H9 (cell line): Measurements from ENCODE around the gene AKAP17A. TPM values are rescaled to one million over a fixed set of nuclear protein-coding genes. Genes with fewer than 3 reads are reported as not detected.

ENCODE experiments used
- DNase-seq: peaks from one replicate; pipeline ENCODE4 v3.0.0-alpha.2; 2017
- H2AFZ ChIP-seq: one replicate; pipeline ENCODE4 v1.6.1; 2013; ENCODE audit warnings: mild to moderate bottlenecking, low read length, control low read depth, moderate library complexity
- H2AK5ac ChIP-seq: 2 replicates; pipeline ENCODE4 v1.6.1; 2013; ENCODE audit warnings: low read length, control low read depth, mixed read lengths; ENCODE audit not compliant: insufficient read length
- H2BK120ac ChIP-seq: one replicate; pipeline ENCODE4 v1.6.1; 2013; ENCODE audit warnings: low read depth, mild to moderate bottlenecking, low read length, control low read depth, inconsistent platforms; ENCODE audit not compliant: poor library complexity, severe bottlenecking
- H2BK12ac ChIP-seq: 2 replicates; pipeline ENCODE4 v1.6.1; 2013; ENCODE audit warnings: low read length, control low read depth, mixed read lengths, low read depth; ENCODE audit not compliant: insufficient read length
- H2BK15ac ChIP-seq: 2 replicates; pipeline ENCODE4 v1.6.1; 2013; ENCODE audit warnings: low read depth, low read length, control low read depth
- H2BK20ac ChIP-seq: one replicate; pipeline ENCODE4 v1.6.1; 2013; ENCODE audit warnings: low read depth, mild to moderate bottlenecking, low read length, control low read depth, inconsistent platforms; ENCODE audit not compliant: poor library complexity, severe bottlenecking
- H2BK5ac ChIP-seq: 2 replicates; pipeline ENCODE4 v1.6.1; 2013; ENCODE audit warnings: low read length, control low read depth, mixed read lengths; ENCODE audit not compliant: insufficient read length
- H3K14ac ChIP-seq: 2 replicates; pipeline ENCODE4 v1.6.1; 2013; ENCODE audit warnings: low read length, control low read depth; ENCODE audit not compliant: insufficient read depth
- H3K18ac ChIP-seq: 2 replicates; pipeline ENCODE4 v1.6.1; 2013; ENCODE audit warnings: low read depth, mild to moderate bottlenecking, mixed read lengths, low read length, control low read depth; ENCODE audit not compliant: insufficient read length
- H3K23ac ChIP-seq: 2 replicates; pipeline ENCODE4 v1.6.1; 2013; ENCODE audit warnings: low read length, control low read depth, mixed read lengths, low read depth; ENCODE audit not compliant: insufficient read length
- H3K23me2 ChIP-seq: 2 replicates; pipeline ENCODE4 v1.6.1; 2013; ENCODE audit warnings: low read depth, mild to moderate bottlenecking, mixed read lengths, low read length, control low read depth; ENCODE audit not compliant: insufficient read length, poor library complexity, severe bottlenecking
- H3K27ac ChIP-seq: 2 replicates; pipeline ENCODE4 v1.5.1; 2013; ENCODE audit warnings: low read length, control low read depth, mixed read lengths, low read depth; ENCODE audit not compliant: insufficient read length
- H3K27me3 ChIP-seq: 2 replicates; pipeline ENCODE4 v1.6.1; 2013; ENCODE audit warnings: low read length, control low read depth, inconsistent platforms; ENCODE audit not compliant: insufficient read depth
- H3K4ac ChIP-seq: 2 replicates; pipeline ENCODE4 v1.6.1; 2013; ENCODE audit warnings: low read depth, mild to moderate bottlenecking, control low read depth, inconsistent platforms, low read length, moderate library complexity
- H3K4me1 ChIP-seq: 2 replicates; pipeline ENCODE4 v1.6.1; 2013; ENCODE audit warnings: low read length, control low read depth, inconsistent platforms; ENCODE audit not compliant: insufficient read depth
- H3K4me2 ChIP-seq: 2 replicates; pipeline ENCODE4 v1.6.1; 2013; ENCODE audit warnings: low read length, control low read depth, mixed read lengths; ENCODE audit not compliant: insufficient read length, insufficient read depth
- H3K56ac ChIP-seq: 2 replicates; pipeline ENCODE4 v1.6.1; 2013; ENCODE audit warnings: low read depth, mild to moderate bottlenecking, mixed read lengths, low read length, control low read depth; ENCODE audit not compliant: insufficient read length
- H3K79me1 ChIP-seq: 2 replicates; pipeline ENCODE4 v1.6.1; 2013; ENCODE audit warnings: low read depth, mild to moderate bottlenecking, moderate library complexity, low read length, control low read depth, inconsistent platforms; ENCODE audit not compliant: insufficient read depth, poor library complexity, severe bottlenecking
- H3K79me2 ChIP-seq: 2 replicates; pipeline ENCODE4 v1.6.1; 2013; ENCODE audit warnings: low read length, control low read depth, inconsistent platforms; ENCODE audit not compliant: insufficient read depth
- H3K9ac ChIP-seq: 2 replicates; pipeline ENCODE4 v1.6.1; 2013; ENCODE audit warnings: low read length, control low read depth, mixed read lengths; ENCODE audit not compliant: insufficient read length; ENCODE audit errors: extremely low read depth
- H3K9me3 ChIP-seq: one replicate; pipeline ENCODE4 v1.6.1; 2013; ENCODE audit warnings: low read depth, low read length, inconsistent platforms; ENCODE audit not compliant: control insufficient read depth
- H3T11ph ChIP-seq: one replicate; pipeline ENCODE4 v1.6.1; 2013; ENCODE audit warnings: mild to moderate bottlenecking, low read length, control low read depth, inconsistent platforms
- H4K20me1 ChIP-seq: one replicate; pipeline ENCODE4 v1.6.1; 2013; ENCODE audit not compliant: control insufficient read depth, insufficient read length, insufficient read depth
- H4K5ac ChIP-seq: 2 replicates; pipeline ENCODE4 v1.6.1; 2013; ENCODE audit warnings: low read depth, mild to moderate bottlenecking, mixed read lengths, low read length, control low read depth; ENCODE audit not compliant: insufficient read length
- H4K8ac ChIP-seq: replicated peaks from 2 replicates; pipeline ENCODE4 v1.6.1; 2013; ENCODE audit warnings: low read length, control low read depth, mixed read lengths, low read depth; ENCODE audit not compliant: insufficient read length
- H4K91ac ChIP-seq: 2 replicates; pipeline ENCODE4 v1.6.1; 2013; ENCODE audit warnings: low read depth, mild to moderate bottlenecking, moderate library complexity, mixed read lengths, low read length, control low read depth; ENCODE audit not compliant: insufficient read length
- H3K27ac Mint-ChIP-seq, 3 experiments: 2 replicates in 2 of 3; 3 replicates in 1 of 3; pipeline ENCODE4 v1.8.0; 2020 to 2021; ENCODE audit warnings: mixed read lengths in 3 of 3, mild to moderate bottlenecking in 1 of 3, moderate library complexity in 1 of 3
- H3K27me3 Mint-ChIP-seq: 2 replicates; pipeline ENCODE4 v1.8.0; 2021; ENCODE audit warnings: low read depth, mild to moderate bottlenecking, moderate library complexity, mixed read lengths
- H3K36me3 Mint-ChIP-seq, 3 experiments: 2 replicates in 2 of 3; 3 replicates in 1 of 3; pipeline ENCODE4 v1.8.0; 2020 to 2021; ENCODE audit warnings: low read depth in 3 of 3, mixed read lengths in 3 of 3; ENCODE audit not compliant: insufficient read depth in 1 of 3
- H3K4me1 Mint-ChIP-seq, 2 experiments: 2 replicates each; pipeline ENCODE4 v1.8.0; 2020; ENCODE audit warnings: mixed read lengths in 2 of 2
- H3K4me3 Mint-ChIP-seq, 2 experiments: 2 replicates in 1 of 2; 3 replicates in 1 of 2; pipeline ENCODE4 v1.8.0; 2020 to 2021; ENCODE audit warnings: mild to moderate bottlenecking in 2 of 2, mixed read lengths in 2 of 2, moderate library complexity in 1 of 2
- H3K9me3 Mint-ChIP-seq, 2 experiments: 2 replicates in 1 of 2; 3 replicates in 1 of 2; pipeline ENCODE4 v1.8.0; 2020; ENCODE audit warnings: mild to moderate bottlenecking in 2 of 2, mixed read lengths in 2 of 2, moderate library complexity in 1 of 2
- CTCF ChIP-seq: fragments of 200-600 bp; sonication (generic); conservative IDR thresholded peaks from 3 replicates; pipeline ENCODE4 v1.8.0; 2021; ENCODE audit warnings: antibody characterized with exemption, mild to moderate bottlenecking
- total RNA-seq: library from RNA; stranded (reverse); gene quantifications from 2 replicates; pipeline ENCODE4 v1.2.1, GENCODE V29; 2021

The AKAP17A gene
- total RNA-seq, 1 experiment from 2014 or later: 39.7 TPM

GRCh38 chrX:1646009-1646408 lies 54.6 kb downstream of the AKAP17A start:
- Histone ChIP-seq H3K27me3 (no peaks in the 10 kb centered on the region), H3K56ac (no peak overlapping the region), H4K91ac (no peak overlapping the region), H4K8ac (no peak overlapping the region), H3K23ac (no peak overlapping the region), H2BK15ac (no peak overlapping the region), H3K18ac (no peak overlapping the region), H4K5ac (no peak overlapping the region), H2BK120ac (no peak overlapping the region), H3K14ac (no peak overlapping the region), H4K20me1 (no peaks in the 10 kb centered on the region), H3T11ph (no peak overlapping the region), H3K79me2 (no peaks in the 10 kb centered on the region), H3K9me3 (peaks cover 7% of the 10 kb centered on the region), H2BK5ac (no peak overlapping the region), H3K4me2 (no peak overlapping the region), H3K9ac (no peak overlapping the region), H3K4me1 (no peaks in the 10 kb centered on the region; the same call in 1 of the 2 replicates), H2AFZ (no peak overlapping the region), H2BK12ac (no peak overlapping the region), H3K79me1 (no peaks in the 10 kb centered on the region), H3K23me2 (no peaks in the 10 kb centered on the region), H3K27ac (no peak overlapping the region), H2AK5ac (no peak overlapping the region), H3K4ac (no peak overlapping the region), H2BK20ac (no peak overlapping the region)
- Mint-ChIP-seq H3K27me3 (peaks cover 25% of the 10 kb centered on the region), H3K4me1 (peaks cover 3 to 9% of the 10 kb centered on the region in 2 experiments), H3K4me3 (no peak overlapping the region), H3K27ac (no peak overlapping the region), H3K36me3 (peaks cover 10 to 34% (median 15%) of the 10 kb centered on the region in 3 experiments), H3K9me3 (peaks cover 46 to 50% of the 10 kb centered on the region in 2 experiments)
- no peak for DNase-seq
- TF ChIP-seq CTCF: no peak
